Adrenal gland (tissue), 12 donors: Measurements from ENCODE around the gene DAPP1. TPM values are rescaled to one million over a fixed set of nuclear protein-coding genes. Genes with fewer than 3 reads are reported as not detected.

Source experiments
- DNase-seq, 7 donors: peaks; one replicate each; pipeline ENCODE4 v3.0.0-alpha.2; 2019 to 2020
- H3K27ac ChIP-seq, 5 donors: fragments of 200-600 bp; sonication (generic) in 4 of 5; 1 replicate in 3 of 5; 2 replicates in 2 of 5; pipeline versions ENCODE4 v1.5.1 to v1.8.0; 2016 to 2020; ENCODE audit warnings: mild to moderate bottlenecking in 1 of 5
- H3K27me3 ChIP-seq: fragments of 200-600 bp; 2 replicates; pipeline ENCODE4 v1.8.0; 2021
- H3K36me3 ChIP-seq, 2 donors: fragments of 200-600 bp; replicated peaks in 1 of 2; 1 replicate in 1 of 2; 2 replicates in 1 of 2; pipeline versions ENCODE4 v1.5.1 to v1.8.0; 2018 to 2022
- H3K4me1 ChIP-seq, 2 donors: fragments of 200-600 bp; replicated peaks in 1 of 2; 1 replicate in 1 of 2; 2 replicates in 1 of 2; pipeline versions ENCODE4 v1.5.1 to v1.8.0; 2018 to 2021
- H3K4me3 ChIP-seq, 4 donors: fragments of 200-600 bp; sonication (generic) in 3 of 4; one replicate each; pipeline ENCODE4 v1.5.1; 2016 to 2018
- H3K9me3 ChIP-seq, 3 donors: fragments of 200-600 bp; sonication (generic) in 1 of 3; replicated peaks in 1 of 3; 1 replicate in 2 of 3; 2 replicates in 1 of 3; pipeline versions ENCODE4 v1.5.1 to v1.8.0; 2016 to 2021
- CTCF ChIP-seq, 6 experiments: fragments of 450-650 bp in 4 of 6; fragments of 200-600 bp in 2 of 6; sonication (generic) in 1 of 6; IDR thresholded peaks; 1 replicate in 5 of 6; 2 replicates in 1 of 6; pipeline versions ENCODE4 v1.5.1 to v1.8.0; 2016 to 2021; ENCODE audit warnings: antibody characterized with exemption in 6 of 6, mild to moderate bottlenecking in 2 of 6, moderate library complexity in 1 of 6
- POLR2A ChIP-seq, 2 donors: fragments of 450-650 bp; IDR thresholded peaks; one replicate each; pipeline ENCODE4 v1.6.1; 2017; ENCODE audit warnings: antibody characterized with exemption in 2 of 2, mild to moderate bottlenecking in 2 of 2, moderate library complexity in 1 of 2
- WGBS, 4 donors: extraction: QIAGEN DNeasy Blood & Tissue Kit in 2 of 4; methylation state at CpG; one replicate each; pipeline versions ENCODE4 v1.1.5 to v1.1.7; 2013 to 2017; 5-methylcytosine and 5-hydroxymethylcytosine counted together
- intact Hi-C, 2 donors: fragments of 100-400 bp; cut with DNase I; formaldehyde crosslinking; loops; one replicate each; pipeline versions ENCODE4 v1.14.1 to v1.15.0; 2022 to 2023
- polyA plus RNA-seq, 3 donors: library from polyadenylated mRNA; stranded (reverse); fragments of 200-250 nt in 2 of 3; fragments of 350-450 nt in 1 of 3; fragmentation: Illumina TruSeq in 1 of 3; extraction: RNeasy Lipid Tissue Mini Kit (QIAGEN cat#74804) in 1 of 3; gene quantifications; one replicate each; pipeline ENCODE4 v1.2.3, GENCODE V29; 2013 to 2014
- total RNA-seq, 9 donors: library from RNA; depleted of rRNA in 4 of 9; stranded (reverse); fragments of >200 nt in 4 of 9; fragments of 120-200 nt in 1 of 9; fragmentation: NEBNext Ultra II Directional in 1 of 9; extraction: Animal tissue kit (Norgen Biotek cat#: 25700) in 1 of 9; gene quantifications; one replicate each; pipeline versions ENCODE4 v1.1.0 to v1.2.4, GENCODE V29; 2013 to 2023
- donor health status: healthy with polysubstance abuse.
- donor health status: Bipolar disorder and iron deficiency.
- donor health status: DM: yes; HTN: yes; CAD: no.
- donor health status: DM: no; HTN: no; CAD: no.
- donor health status: DM: no; HTN: no; CAD: no.
- donor health status: DM: yes; HTN: yes; CAD: no.

DAPP1 gene
- total and polyA plus RNA-seq, 12 donors, result 0.42 to 3.7 (median 1.4) TPM

- 90 to 93% (median 92%) methylated on average over 2 of the region's 2 CpGs for WGBS, 4 donors
- no peak for TF ChIP-seq CTCF (IDR thresholded peaks at IDR 0.05)
- TF ChIP-seq POLR2A (IDR thresholded peaks at IDR 0.05), result no peak
Observed at GRCh38 chr4:99915449-99915848, 98.8 kb downstream of the DAPP1 start.

GRCh38 chr4:99917575-99917974 is 100.9 kb downstream of the DAPP1 start:
- Histone ChIP-seq H3K27ac (no peak overlapping the region), H3K36me3 (peaks cover 0 to 10% of the 10 kb centered on the region in 2 donors), H3K9me3 (peaks cover 0 to 8% (median 0%) of the 10 kb centered on the region in 3 donors), H3K4me1 (no peaks in the 10 kb centered on the region), H3K4me3 (no peak overlapping the region), H3K27me3 (no peaks in the 10 kb centered on the region)
- DNase-seq, result no peak
- intact Hi-C loops, result no loop called here
- TF ChIP-seq CTCF (IDR thresholded peaks at IDR 0.05), result no peak
- TF ChIP-seq POLR2A (IDR thresholded peaks at IDR 0.05), result no peak
- 92 to 96% (median 95%) methylated on average over 3 of the region's 3 CpGs for WGBS, 4 donors

More at GRCh38 chr4:99915449-99915848, 98.8 kb downstream of the DAPP1 start:
- intact Hi-C loops, result no loop called here
- no peaks in the 10 kb centered on the region for H3K36me3 ChIP-seq
- H3K4me3 ChIP-seq, result no peak overlapping the region
- no peaks in the 10 kb centered on the region for H3K27me3 ChIP-seq
- no peak overlapping the region for H3K27ac ChIP-seq
- DNase-seq, result no peak
- peaks cover 0 to 8% (median 0%) of the 10 kb centered on the region in 3 donors for H3K9me3 ChIP-seq
- no peaks in the 10 kb centered on the region for H3K4me1 ChIP-seq

GRCh38 chr4:99918656-99919055 is 102.0 kb downstream of the DAPP1 start:
- Histone ChIP-seq H3K27me3 (no peaks in the 10 kb centered on the region), H3K4me3 (no peak overlapping the region), H3K27ac (no peak overlapping the region), H3K36me3 (peaks cover 0 to 13% of the 10 kb centered on the region in 2 donors), H3K4me1 (no peaks in the 10 kb centered on the region), H3K9me3 (peaks cover 0 to 8% (median 0%) of the 10 kb centered on the region in 3 donors)
- intact Hi-C loops, result no loop called here
- DNase-seq, result no peak
- 96 to 100% (median 98%) methylated on average over 2 of the region's 2 CpGs for WGBS, 4 donors
- no peak for TF ChIP-seq POLR2A (IDR thresholded peaks at IDR 0.05)
- TF ChIP-seq CTCF (IDR thresholded peaks at IDR 0.05), result no peak

Other genes starting within 250 kb of the DAPP1 start
- gene MTTP, start 242.0 kb upstream of the DAPP1 start, total RNA-seq, result under 1 TPM in 8 of 9 donors, not detected in 1; 0.26 to 0.98 (median 0.40) TPM
- under 1 TPM; 0.16 to 0.37 (median 0.17) TPM for gene MTTP, start 242.0 kb upstream of the DAPP1 start, polyA plus RNA-seq
- gene C4orf54, start 159.0 kb upstream of the DAPP1 start, total RNA-seq, result under 1 TPM in 8 of 9 donors, not detected in 1; under 0.01 to 0.37 (median 0.12) TPM
- gene C4orf54, start 159.0 kb upstream of the DAPP1 start, polyA plus RNA-seq, result under 1 TPM; 0.03 to 0.09 (median 0.08) TPM
- gene LAMTOR3, start 77.6 kb downstream of the DAPP1 start, total RNA-seq, result 10 to 100 TPM; 24.2 to 80.1 (median 46.1) TPM
- 100 to 1,000 TPM in 1 of 3 donors, 10 to 100 TPM in 2; 35.1 to 103 (median 52.7) TPM for gene LAMTOR3, start 77.6 kb downstream of the DAPP1 start, polyA plus RNA-seq
- gene DNAJB14, start 129.8 kb downstream of the DAPP1 start, total RNA-seq, result 10 to 100 TPM; 21.9 to 53.7 (median 37.8) TPM
- 10 to 100 TPM in 2 of 3 donors, 1 to 10 TPM in 1; 7.2 to 28.0 (median 19.1) TPM for gene DNAJB14, start 129.8 kb downstream of the DAPP1 start, polyA plus RNA-seq
- 100 to 1,000 TPM in 4 of 9 donors, 10 to 100 TPM in 5; 84.9 to 234 (median 99.2) TPM for gene H2AZ1, start 133.4 kb downstream of the DAPP1 start, total RNA-seq
- gene H2AZ1, start 133.4 kb downstream of the DAPP1 start, polyA plus RNA-seq, result 10 to 100 TPM; 49.7 to 69.9 (median 53.4) TPM